DND-41 (cell line): ENCODE results near the gene ZNF626.

Source experiments
- ATAC-seq: fragments of 200-7000 bp; cut with Tn5 transposase; 3 replicates; pipeline ENCODE4 v1.9.1; 2021; ENCODE audit warnings: low read depth; ENCODE audit not compliant: insufficient read depth
- DNase-seq: peaks from one replicate; pipeline ENCODE4 v3.0.0-alpha.2; 2020
- H2AFZ ChIP-seq: 2 replicates; pipeline ENCODE4 v1.6.0; 2012; ENCODE audit warnings: low read depth, low read length
- H3K27ac ChIP-seq: 2 replicates; pipeline ENCODE4 v1.5.1; 2012; ENCODE audit warnings: low read length, inconsistent platforms
- H3K27me3 ChIP-seq: fragments of 200-600 bp; sonication (generic); 2 replicates; pipeline ENCODE4 v1.6.0; 2012; ENCODE audit warnings: low read length, mild to moderate bottlenecking, inconsistent platforms; ENCODE audit not compliant: insufficient read depth, poor library complexity
- H3K36me3 ChIP-seq: 2 replicates; pipeline ENCODE4 v1.5.1; 2012; ENCODE audit warnings: low read length, inconsistent platforms; ENCODE audit not compliant: insufficient read depth
- H3K4me1 ChIP-seq: 2 replicates; pipeline ENCODE4 v1.5.1; 2012; ENCODE audit warnings: mild to moderate bottlenecking, low read length; ENCODE audit not compliant: insufficient read depth
- H3K4me2 ChIP-seq: 2 replicates; pipeline ENCODE4 v1.6.0; 2012; ENCODE audit warnings: mild to moderate bottlenecking, moderate library complexity, low read length, inconsistent platforms; ENCODE audit not compliant: insufficient read depth
- H3K4me3 ChIP-seq, 2 experiments: fragments of 200-600 bp in 1 of 2; shearing (Covaris generic) in 1 of 2; 2 replicates each; pipeline ENCODE4 v1.5.1; 2012 to 2016; ENCODE audit warnings: inconsistent platforms in 2 of 2, low read length in 2 of 2, mild to moderate bottlenecking in 2 of 2, low read depth in 1 of 2, moderate library complexity in 1 of 2
- H3K79me2 ChIP-seq: 2 replicates; pipeline ENCODE4 v1.6.0; 2012; ENCODE audit warnings: low read length, inconsistent platforms; ENCODE audit not compliant: insufficient read depth
- H3K9ac ChIP-seq: 2 replicates; pipeline ENCODE4 v1.6.0; 2012; ENCODE audit warnings: low read depth, mild to moderate bottlenecking, inconsistent platforms, low read length, moderate library complexity
- H3K9me3 ChIP-seq: 2 replicates; pipeline ENCODE4 v1.5.1; 2012; ENCODE audit warnings: low read length, moderate library complexity, mild to moderate bottlenecking, inconsistent platforms; ENCODE audit not compliant: insufficient read depth, severe bottlenecking
- H4K20me1 ChIP-seq: 2 replicates; pipeline ENCODE4 v1.6.0; 2012; ENCODE audit warnings: low read length; ENCODE audit not compliant: insufficient read depth
- EZH2 ChIP-seq: IDR thresholded peaks from 3 replicates; pipeline ENCODE4 v1.6.1; 2012; ENCODE audit warnings: borderline replicate concordance, low read depth, mild to moderate bottlenecking, moderate library complexity, low read length, inconsistent platforms; ENCODE audit not compliant: severe bottlenecking
- TF ChIP-seq, protein P1 (sequence below): IDR thresholded peaks from 2 replicates; pipeline ENCODE4 v1.5.1; 2012; ENCODE audit warnings: borderline replicate concordance, low read length, moderate library complexity, mild to moderate bottlenecking; ENCODE audit not compliant: poor library complexity, severe bottlenecking; ENCODE audit errors: extremely low read depth

The ZNF626 gene

DNA sequence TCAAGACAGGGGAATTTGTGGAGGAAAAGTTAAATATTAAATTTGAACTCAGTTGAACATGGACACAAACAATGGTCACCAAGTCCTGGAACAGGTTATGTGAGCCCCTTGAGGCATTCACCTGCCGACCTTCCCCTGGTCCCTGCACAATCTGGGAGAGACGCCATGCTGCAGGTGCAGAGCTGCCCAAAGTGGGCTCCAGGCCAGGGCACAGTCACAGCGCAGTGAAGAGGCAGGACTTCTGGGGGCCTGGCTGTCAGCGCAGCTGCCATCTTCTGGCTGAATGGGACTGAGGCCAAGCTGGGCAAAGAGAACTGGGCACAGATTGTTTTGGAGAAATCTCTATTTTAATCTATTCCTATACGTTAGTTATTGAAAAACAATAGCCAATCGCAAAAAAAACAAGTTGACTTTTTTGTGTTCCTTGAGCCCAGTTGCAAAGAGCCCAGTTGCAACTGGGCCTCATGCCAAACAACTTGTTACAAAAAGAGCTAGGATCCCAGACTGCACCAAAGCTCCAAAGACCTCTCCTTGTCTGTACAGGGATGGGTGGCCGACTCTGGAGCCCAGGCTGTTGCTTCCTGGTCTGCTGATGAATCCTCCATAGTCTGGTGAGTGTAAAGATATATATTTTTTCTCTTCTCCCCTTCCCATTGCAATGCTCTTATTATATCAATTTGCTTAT is 1.2 kb upstream of the ZNF626 start:
- no peak for DNase-seq
- Histone ChIP-seq H3K9ac (no peak overlapping the region), H3K4me2 (no peak overlapping the region), H3K36me3 (no peaks in the 10 kb centered on the region), H4K20me1 (no peaks in the 10 kb centered on the region), H2AFZ (no peak overlapping the region), H3K79me2 (no peaks in the 10 kb centered on the region), H3K27ac (no peak overlapping the region), H3K9me3 (peaks cover 3% of the 10 kb centered on the region), H3K4me3 (no peak overlapping the region), H3K4me1 (no peaks in the 10 kb centered on the region), H3K27me3 (no peaks in the 10 kb centered on the region)
- no peak for ATAC-seq
- TF ChIP-seq EZH2 = no peak
- TF ChIP-seq, protein P1, sequence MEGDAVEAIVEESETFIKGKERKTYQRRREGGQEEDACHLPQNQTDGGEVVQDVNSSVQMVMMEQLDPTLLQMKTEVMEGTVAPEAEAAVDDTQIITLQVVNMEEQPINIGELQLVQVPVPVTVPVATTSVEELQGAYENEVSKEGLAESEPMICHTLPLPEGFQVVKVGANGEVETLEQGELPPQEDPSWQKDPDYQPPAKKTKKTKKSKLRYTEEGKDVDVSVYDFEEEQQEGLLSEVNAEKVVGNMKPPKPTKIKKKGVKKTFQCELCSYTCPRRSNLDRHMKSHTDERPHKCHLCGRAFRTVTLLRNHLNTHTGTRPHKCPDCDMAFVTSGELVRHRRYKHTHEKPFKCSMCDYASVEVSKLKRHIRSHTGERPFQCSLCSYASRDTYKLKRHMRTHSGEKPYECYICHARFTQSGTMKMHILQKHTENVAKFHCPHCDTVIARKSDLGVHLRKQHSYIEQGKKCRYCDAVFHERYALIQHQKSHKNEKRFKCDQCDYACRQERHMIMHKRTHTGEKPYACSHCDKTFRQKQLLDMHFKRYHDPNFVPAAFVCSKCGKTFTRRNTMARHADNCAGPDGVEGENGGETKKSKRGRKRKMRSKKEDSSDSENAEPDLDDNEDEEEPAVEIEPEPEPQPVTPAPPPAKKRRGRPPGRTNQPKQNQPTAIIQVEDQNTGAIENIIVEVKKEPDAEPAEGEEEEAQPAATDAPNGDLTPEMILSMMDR = no peak

GRCh38 chr19:20660473-20661140 is 764 bp downstream of the ZNF626 start:
- no peak for TF ChIP-seq EZH2
- TF ChIP-seq, protein P1 = no peak
- no peaks in the 10 kb centered on the region for H3K4me1 ChIP-seq
- no peaks in the 10 kb centered on the region for H3K36me3 ChIP-seq
- no peaks in the 10 kb centered on the region for H4K20me1 ChIP-seq
- DNase-seq = no peak
- peaks cover 3% of the 10 kb centered on the region for H3K9me3 ChIP-seq
- no peak overlapping the region for H2AFZ ChIP-seq
- no peak overlapping the region for H3K4me3 ChIP-seq
- ATAC-seq = no peak
- H3K9ac ChIP-seq = no peak overlapping the region
- H3K27me3 ChIP-seq = no peaks in the 10 kb centered on the region
- no peak overlapping the region for H3K27ac ChIP-seq
- H3K4me2 ChIP-seq = no peak overlapping the region
- no peaks in the 10 kb centered on the region for H3K79me2 ChIP-seq

- no peaks in the 10 kb centered on the region for H3K4me1 ChIP-seq
- no peak for DNase-seq
- no peaks in the 10 kb centered on the region for H3K9me3 ChIP-seq
- no peak overlapping the region for H3K27ac ChIP-seq
- H3K4me3 ChIP-seq = no peak overlapping the region
- no peak overlapping the region for H2AFZ ChIP-seq
- ATAC-seq = no peak
- no peaks in the 10 kb centered on the region for H3K79me2 ChIP-seq
- TF ChIP-seq EZH2 = no peak
- TF ChIP-seq, protein P1 = no peak
- no peak overlapping the region for H3K9ac ChIP-seq
- H3K36me3 ChIP-seq = no peaks in the 10 kb centered on the region
- no peak overlapping the region for H3K4me2 ChIP-seq
- H3K27me3 ChIP-seq = no peaks in the 10 kb centered on the region
- no peaks in the 10 kb centered on the region for H4K20me1 ChIP-seq
Observed at GRCh38 chr19:20640545-20640944, 20.8 kb downstream of the ZNF626 start.
